ENCODE measurements around the gene IL1RL1. TPM values are rescaled to one million over a fixed set of nuclear protein-coding genes. Genes with fewer than 3 reads are reported as not detected.

Gene IL1RL1
- total RNA-seq, 2 donors from 2014 or later = 4.8 to 65.3 TPM

- Histone ChIP-seq H3K27me3 (no peaks in the 10 kb centered on the region), H3K27ac (no peak overlapping the region), H3K4me3 (no peak overlapping the region), H3K4me1 (no peaks in the 10 kb centered on the region), H3K9me3 (peaks cover 0 to 31% of the 10 kb centered on the region in 2 donors), H3K36me3 (no peaks in the 10 kb centered on the region)
- DNase-seq (ENCODE audit: low spot score) = no peak
- TF ChIP-seq CTCF (IDR thresholded peaks at IDR 0.05) = no peak
Measured at GRCh38 chr2:102383722-102384121, 72.4 kb downstream of the IL1RL1 start.

- TF ChIP-seq CTCF (IDR thresholded peaks at IDR 0.05) = no peak
Measured at GRCh38 chr2:102385522-102385921, 74.2 kb downstream of the IL1RL1 start.

GRCh38 chr2:102386004-102386403 lies 74.6 kb downstream of the IL1RL1 start:
- DNase-seq (ENCODE audit: low spot score) = no peak
- no peak overlapping the region for H3K27ac ChIP-seq

More at GRCh38 chr2:102385522-102385921, 74.2 kb downstream of the IL1RL1 start:
- Histone ChIP-seq H3K9me3 (peaks cover 0 to 31% of the 10 kb centered on the region in 2 donors), H3K36me3 (no peaks in the 10 kb centered on the region), H3K27me3 (no peaks in the 10 kb centered on the region), H3K4me1 (no peaks in the 10 kb centered on the region), H3K27ac (no peak overlapping the region), H3K4me3 (no peak overlapping the region)
- DNase-seq (ENCODE audit: low spot score) = no peak

GRCh38 chr2:102386867-102387541 lies 75.6 kb downstream of the IL1RL1 start:
- H3K27me3 ChIP-seq = no peaks in the 10 kb centered on the region
- DNase-seq (ENCODE audit: low spot score) = no peak
- H3K36me3 ChIP-seq = no peaks in the 10 kb centered on the region
- no peak overlapping the region for H3K4me3 ChIP-seq
- H3K9me3 ChIP-seq = peaks cover 0 to 31% of the 10 kb centered on the region in 2 donors
- no peaks in the 10 kb centered on the region for H3K4me1 ChIP-seq
- no peak for TF ChIP-seq CTCF (IDR thresholded peaks at IDR 0.05)
- H3K27ac ChIP-seq = no peak overlapping the region

More at GRCh38 chr2:102386004-102386403, 74.6 kb downstream of the IL1RL1 start:
- no peaks in the 10 kb centered on the region for H3K4me1 ChIP-seq
- TF ChIP-seq CTCF (IDR thresholded peaks at IDR 0.05) = no peak
- no peak overlapping the region for H3K4me3 ChIP-seq
- H3K36me3 ChIP-seq = no peaks in the 10 kb centered on the region
- peaks cover 0 to 31% of the 10 kb centered on the region in 2 donors for H3K9me3 ChIP-seq
- no peaks in the 10 kb centered on the region for H3K27me3 ChIP-seq

GRCh38 chr2:102387763-102388546 lies 76.6 kb downstream of the IL1RL1 start:
- no peaks in the 10 kb centered on the region for H3K36me3 ChIP-seq
- H3K4me3 ChIP-seq = no peak overlapping the region
- H3K27me3 ChIP-seq = no peaks in the 10 kb centered on the region
- DNase-seq (ENCODE audit: low spot score) = no peak
- H3K4me1 ChIP-seq = no peaks in the 10 kb centered on the region
- no peak overlapping the region for H3K27ac ChIP-seq
- no peak for TF ChIP-seq CTCF (IDR thresholded peaks at IDR 0.05)
- peaks cover 0 to 23% of the 10 kb centered on the region in 2 donors for H3K9me3 ChIP-seq
